GM18505 (cell line): ENCODE data around the gene PLD5.

ENCODE experiments used
- ATAC-seq: cut with Tn5 transposase; IDR thresholded peaks from one replicate; pipeline ENCODE4 v1.9.1; 2021; ENCODE audit not compliant: unreplicated experiment
- POLR2A ChIP-seq: IDR thresholded peaks from 4 replicates; pipeline ENCODE4 v1.6.1; 2011; ENCODE audit warnings: borderline replicate concordance; ENCODE audit not compliant: insufficient read depth, insufficient read length; ENCODE audit errors: extremely low read depth

Gene PLD5

GRCh38 chr1:242524571-242525359 is at the start of gene PLD5:
PLD5 (minus strand) TSS chr1:242524697.
- no peak for ATAC-seq
- TF ChIP-seq POLR2A, result no peak

DNA sequence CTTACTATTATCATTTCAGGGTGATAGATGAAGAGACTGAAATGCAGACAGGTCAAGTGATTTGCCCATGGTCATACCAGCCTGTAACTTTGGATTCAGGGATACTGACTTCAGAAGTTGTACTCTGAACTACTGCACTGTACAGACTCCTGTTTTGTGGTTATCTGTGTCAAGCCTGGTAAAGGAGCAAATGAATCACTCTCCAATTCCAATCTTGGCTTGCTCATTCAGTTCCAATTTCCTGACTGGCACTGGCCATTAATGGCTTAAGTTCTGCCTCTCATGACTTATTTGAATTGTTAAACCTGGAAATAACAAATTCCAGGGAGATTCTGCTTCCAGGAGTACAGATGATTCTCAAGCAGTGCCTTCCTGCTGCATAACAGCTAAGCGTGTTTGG is 45.4 kb upstream of the PLD5 start:
- no peak for TF ChIP-seq POLR2A
- ATAC-seq, result no peak

DNA sequence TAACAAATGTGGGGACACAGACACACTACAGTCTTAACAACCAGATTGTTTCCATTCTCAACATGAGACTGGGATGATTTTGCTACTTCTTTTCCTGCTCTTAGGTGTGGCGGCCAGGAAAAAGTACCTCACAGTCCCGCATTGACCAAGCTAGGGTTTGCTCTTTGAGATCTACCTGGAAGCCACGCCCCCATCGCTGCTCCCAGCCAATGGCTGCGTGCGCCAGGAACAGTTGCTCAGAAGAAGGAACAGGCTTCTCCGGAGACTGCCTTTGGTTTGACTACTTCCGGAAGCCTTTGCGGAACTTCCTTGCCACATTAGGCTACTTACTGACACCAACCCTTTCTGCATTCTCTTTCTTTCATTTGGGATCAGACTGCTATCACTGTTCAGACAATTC is 44.2 kb upstream of the PLD5 start:
- no peak for ATAC-seq
- TF ChIP-seq POLR2A, result no peak

GRCh38 chr1:242567596-242567995 is 43.1 kb upstream of the PLD5 start:
- TF ChIP-seq POLR2A, result no peak
- ATAC-seq, result no peak

DNA sequence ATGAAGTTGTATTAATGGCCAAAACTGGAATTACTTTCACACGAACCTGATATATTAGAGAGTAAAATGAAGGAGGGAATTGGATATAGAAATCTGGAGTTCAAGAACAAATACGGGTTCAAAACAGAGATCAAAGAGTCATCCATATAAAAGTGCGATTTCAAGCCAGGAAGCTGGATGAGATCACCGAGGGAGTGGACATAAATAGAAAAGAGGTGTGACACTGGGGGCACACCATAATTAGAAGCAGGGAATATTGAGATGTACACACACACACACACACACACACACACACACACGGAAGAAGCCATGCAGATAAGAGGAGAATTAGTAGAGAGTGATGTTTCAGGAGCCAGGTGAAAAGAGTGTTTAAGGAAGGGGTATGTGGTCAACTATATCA is 32.3 kb upstream of the PLD5 start:
- no peak for TF ChIP-seq POLR2A
- no peak for ATAC-seq

DNA sequence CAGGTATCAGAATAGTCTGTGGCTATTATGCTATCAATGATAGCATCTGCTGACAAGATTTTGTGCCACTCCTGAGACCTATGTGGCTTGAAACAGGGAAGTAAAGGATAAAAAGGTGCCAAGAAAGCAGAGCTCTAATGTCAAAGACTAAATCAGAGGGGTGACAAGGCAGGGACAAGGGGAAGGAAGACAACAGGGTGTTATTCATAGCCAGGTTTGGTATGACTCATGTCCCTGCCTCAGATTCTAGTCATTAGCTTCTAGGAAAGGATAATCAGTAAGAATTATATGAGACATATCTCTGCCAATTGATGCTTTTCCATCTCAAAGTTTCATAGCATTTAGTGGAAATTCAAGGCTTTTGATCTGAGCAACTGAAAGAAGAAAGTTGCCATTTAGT is 31.8 kb upstream of the PLD5 start:
- TF ChIP-seq POLR2A, result no peak
- ATAC-seq, result no peak

GRCh38 chr1:242554577-242554976 is 30.1 kb upstream of the PLD5 start:
- ATAC-seq, result no peak
- no peak for TF ChIP-seq POLR2A

DNA sequence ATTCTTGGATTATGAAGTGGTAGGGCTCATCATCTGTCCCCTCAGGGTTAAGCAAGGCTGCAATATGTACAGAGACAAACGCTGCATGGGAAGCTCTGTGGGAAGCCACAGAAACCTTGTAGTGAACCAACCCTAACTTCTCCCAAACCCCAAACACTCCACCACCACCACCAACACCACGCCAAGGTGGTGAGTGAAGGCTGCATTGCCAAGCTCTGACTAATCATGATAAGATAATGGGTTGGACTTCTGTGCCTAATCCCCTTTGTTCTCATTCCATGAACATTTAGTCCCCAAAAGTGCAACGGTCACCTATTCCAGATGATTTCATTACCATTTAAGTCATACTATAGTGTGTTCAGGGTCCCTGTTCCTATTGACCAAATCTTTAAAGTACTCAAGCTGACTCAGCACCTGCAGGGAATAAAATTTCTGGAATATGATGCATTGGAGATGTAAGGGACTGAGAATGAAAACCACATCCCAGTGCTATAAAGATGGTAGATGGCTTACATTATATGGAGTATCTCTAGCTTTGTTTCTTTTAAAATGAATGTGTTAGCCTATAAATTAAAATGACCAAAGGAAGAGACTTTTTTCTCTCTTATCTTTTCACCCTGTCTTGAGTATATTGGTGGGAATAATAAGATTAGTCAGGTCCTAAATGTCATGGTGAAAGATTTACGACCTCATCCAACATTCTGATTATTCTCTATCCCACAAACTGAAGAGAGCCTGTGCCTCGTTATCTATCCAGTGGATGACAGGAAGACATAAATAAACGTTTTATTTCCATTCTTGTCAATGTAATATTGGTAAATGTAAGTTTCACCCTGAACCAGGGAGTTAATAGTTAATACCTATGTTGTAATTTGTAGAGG is 22.6 kb upstream of the PLD5 start:
- no peak for ATAC-seq

DNA sequence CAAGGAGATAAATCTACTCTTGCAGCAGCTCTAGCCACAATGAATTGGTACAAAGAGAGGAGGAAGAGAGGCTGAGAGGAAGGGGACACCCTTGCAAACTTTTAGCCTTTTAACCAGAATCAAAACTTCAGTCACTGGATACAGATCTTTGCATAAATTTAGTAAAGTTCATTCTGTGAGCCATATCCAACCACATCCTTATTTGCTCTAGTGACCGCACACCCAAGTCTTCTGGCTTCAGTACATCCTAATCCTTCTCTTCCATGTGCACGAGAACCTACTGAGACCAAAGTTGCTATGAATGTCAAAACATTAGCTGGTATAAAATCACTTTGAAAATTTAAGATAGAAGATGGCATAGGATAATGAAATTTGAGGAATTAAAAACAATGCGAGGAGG is 21.9 kb upstream of the PLD5 start:
- no peak for ATAC-seq
- TF ChIP-seq POLR2A, result no peak

More for the DNA sequence above, 22.6 kb upstream of the PLD5 start:
- TF ChIP-seq POLR2A, result no peak

- ATAC-seq, result no peak
- no peak for TF ChIP-seq POLR2A
Observed at GRCh38 chr1:242544071-242544470, 19.6 kb upstream of the PLD5 start.

GRCh38 chr1:242542271-242542670 is 17.8 kb upstream of the PLD5 start:
- no peak for TF ChIP-seq POLR2A
- no peak for ATAC-seq

DNA sequence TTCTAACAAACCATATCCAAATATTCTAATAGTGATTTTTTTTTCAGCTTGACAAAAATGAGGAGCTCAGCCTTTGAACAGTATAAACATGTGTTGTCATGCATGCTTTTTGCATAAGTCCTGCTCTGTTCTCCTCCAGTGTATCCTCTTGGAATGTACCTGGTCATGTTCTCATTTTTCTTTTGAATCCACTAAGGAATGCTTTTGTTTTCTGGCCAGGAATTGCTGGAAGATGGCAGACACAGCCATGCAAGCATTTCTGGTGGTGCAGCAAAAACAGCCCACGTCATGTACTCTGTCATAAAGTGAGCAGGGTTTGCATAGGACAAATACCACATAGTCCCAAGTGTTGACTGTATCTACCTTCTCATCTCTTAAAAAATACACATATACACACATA is 11.5 kb upstream of the PLD5 start:
- no peak for TF ChIP-seq POLR2A
- no peak for ATAC-seq

- no peak for ATAC-seq
- no peak for TF ChIP-seq POLR2A
Observed at GRCh38 chr1:242534753-242535152, 10.3 kb upstream of the PLD5 start.

DNA sequence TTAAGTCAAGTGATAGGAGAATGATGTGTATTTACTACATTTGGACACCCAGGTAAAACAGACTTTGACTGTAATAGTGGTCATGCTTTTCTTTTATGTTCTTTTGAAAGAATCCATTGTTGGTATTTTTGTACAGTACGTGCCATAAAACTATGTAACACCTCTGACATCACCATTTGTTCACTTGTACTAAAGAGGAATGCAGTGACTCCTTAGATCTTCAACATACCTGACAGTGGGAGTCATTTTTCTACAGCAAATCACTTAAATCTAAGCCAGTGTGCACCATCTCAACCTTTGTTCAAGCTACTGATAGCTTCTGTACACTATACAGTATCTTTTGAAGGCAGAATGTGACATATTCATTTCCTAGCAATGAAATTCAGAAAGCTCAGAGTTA is 6.3 kb upstream of the PLD5 start:
- no peak for ATAC-seq
- TF ChIP-seq POLR2A, result no peak
